Mesendoderm (in vitro differentiated cells): ENCODE data around the gene IRX5.

Source experiments
- DNase-seq: peaks from one replicate; pipeline ENCODE4 v3.0.0; 2013
- H2AK5ac ChIP-seq: 2 replicates; pipeline ENCODE4 v1.6.1; 2013; ENCODE audit warnings: low read length, inconsistent platforms
- H2BK120ac ChIP-seq: 2 replicates; pipeline ENCODE4 v1.6.1; 2013; ENCODE audit warnings: low read depth, mild to moderate bottlenecking, low read length, moderate library complexity, mixed read lengths
- H2BK15ac ChIP-seq: replicated peaks from 2 replicates; pipeline ENCODE4 v1.6.1; 2013; ENCODE audit warnings: low read depth, mild to moderate bottlenecking, moderate library complexity
- H2BK5ac ChIP-seq: 2 replicates; pipeline ENCODE4 v1.6.1; 2013; ENCODE audit warnings: low read length, inconsistent platforms
- H3K18ac ChIP-seq: 2 replicates; pipeline ENCODE4 v1.6.1; 2013; ENCODE audit warnings: mild to moderate bottlenecking, low read length, mixed read lengths
- H3K23ac ChIP-seq: one replicate; pipeline ENCODE4 v1.6.1; 2013; ENCODE audit warnings: low read length
- H3K27ac ChIP-seq: 2 replicates; pipeline ENCODE4 v1.5.1; 2013; ENCODE audit warnings: low read depth, mild to moderate bottlenecking, inconsistent platforms, low read length, moderate library complexity
- H3K27me3 ChIP-seq: 2 replicates; pipeline ENCODE4 v1.6.1; 2013; ENCODE audit warnings: low read length, control low read depth, mild to moderate bottlenecking, inconsistent platforms; ENCODE audit not compliant: insufficient read depth, poor library complexity
- H3K36me3 ChIP-seq: 2 replicates; pipeline ENCODE4 v1.6.1; 2013; ENCODE audit warnings: low read length, inconsistent platforms; ENCODE audit not compliant: control insufficient read depth, insufficient read depth
- H3K4ac ChIP-seq: one replicate; pipeline ENCODE4 v1.6.1; 2013; ENCODE audit warnings: low read depth, mild to moderate bottlenecking, low read length, moderate library complexity
- H3K4me1 ChIP-seq: 2 replicates; pipeline ENCODE4 v1.6.1; 2013; ENCODE audit warnings: low read depth, low read length, inconsistent platforms; ENCODE audit not compliant: control insufficient read depth
- H3K4me2 ChIP-seq: 2 replicates; pipeline ENCODE4 v1.6.1; 2013; ENCODE audit warnings: low read length
- H3K4me3 ChIP-seq: 2 replicates; pipeline ENCODE4 v1.5.1; 2013; ENCODE audit warnings: mild to moderate bottlenecking, low read length
- H3K56ac ChIP-seq: one replicate; pipeline ENCODE4 v1.6.1; 2013; ENCODE audit warnings: low read length
- H3K79me1 ChIP-seq: 2 replicates; pipeline ENCODE4 v1.6.1; 2013; ENCODE audit warnings: low read length, inconsistent platforms
- H3K79me2 ChIP-seq: 2 replicates; pipeline ENCODE4 v1.6.1; 2013; ENCODE audit warnings: mild to moderate bottlenecking, low read length; ENCODE audit not compliant: control insufficient read depth, insufficient read depth
- H3K9ac ChIP-seq: 2 replicates; pipeline ENCODE4 v1.6.1; 2013; ENCODE audit warnings: low read length, inconsistent platforms
- H4K5ac ChIP-seq: one replicate; pipeline ENCODE4 v1.6.1; 2013; ENCODE audit warnings: low read length
- H4K8ac ChIP-seq: one replicate; pipeline ENCODE4 v1.6.1; 2013; ENCODE audit warnings: low read depth, mild to moderate bottlenecking, control low read depth, low read length, moderate library complexity
- WGBS: extraction: QIAGEN DNeasy Blood & Tissue Kit; methylation state at CpG from one replicate; pipeline ENCODE4 v1.1.7; 2013; ENCODE audit warnings: low lambda C conversion rate, missing lambda C conversion rate; ENCODE audit not compliant: insufficient coverage; ENCODE audit errors: extremely low coverage; 5-methylcytosine and 5-hydroxymethylcytosine counted together

Gene IRX5

DNA sequence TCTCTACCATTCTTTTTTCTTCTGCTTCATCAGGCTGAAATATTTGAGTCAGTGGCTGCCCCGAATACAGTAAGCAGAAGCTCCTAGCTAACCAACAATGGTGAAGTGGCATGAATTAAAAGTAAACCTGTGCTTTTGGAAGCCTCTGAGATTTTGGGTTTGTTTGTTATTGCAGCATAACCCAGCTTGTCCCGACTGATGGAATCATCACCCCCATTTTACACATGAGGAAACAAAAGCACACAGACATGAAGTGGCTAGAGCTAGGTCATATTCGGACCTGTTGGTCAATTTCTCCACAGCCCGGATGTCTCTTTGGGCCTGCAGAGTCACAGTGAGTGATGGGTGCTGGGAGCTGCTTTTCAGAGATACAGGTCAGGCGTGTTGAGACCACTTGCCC lies 39.4 kb downstream of the IRX5 start:
- Histone ChIP-seq H2AK5ac (no peak overlapping the region), H3K79me2 (no peaks in the 10 kb centered on the region), H3K4ac (no peak overlapping the region), H2BK15ac (no peak overlapping the region), H3K56ac (no peak overlapping the region), H3K4me2 (no peak overlapping the region), H3K27ac (no peak overlapping the region), H3K27me3 (no peaks in the 10 kb centered on the region), H3K4me3 (no peak overlapping the region), H3K9ac (no peak overlapping the region), H4K8ac (no peak overlapping the region), H4K5ac (no peak overlapping the region), H3K79me1 (no peaks in the 10 kb centered on the region), H3K4me1 (no peaks in the 10 kb centered on the region), H2BK120ac (no peak overlapping the region), H3K36me3 (no peaks in the 10 kb centered on the region), H3K23ac (no peak overlapping the region), H3K18ac (no peak overlapping the region), H2BK5ac (no peak overlapping the region)
- WGBS: no CpG with 5 or more reads among the region's 5 CpGs
- no peak for DNase-seq

DNA sequence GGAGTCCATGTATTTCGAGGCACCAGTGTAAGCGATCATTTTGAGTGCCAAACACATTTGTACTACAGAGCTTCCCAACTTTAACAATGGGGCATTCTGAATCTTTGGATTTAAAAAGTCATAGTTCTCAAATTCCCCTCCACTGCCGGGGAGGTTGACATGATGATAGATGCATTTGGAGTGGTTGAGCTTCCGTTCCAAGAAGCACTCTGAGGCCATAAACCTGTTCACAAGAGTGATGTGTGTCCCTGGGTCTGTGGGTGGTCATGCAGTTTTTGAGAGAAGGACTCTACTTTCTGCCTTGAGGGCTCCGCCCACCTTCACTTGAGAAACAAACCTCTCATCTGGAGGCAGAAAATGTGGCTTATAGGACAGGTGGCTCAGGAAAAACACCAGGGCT lies 43.7 kb downstream of the IRX5 start:
- no peaks in the 10 kb centered on the region for H3K79me1 ChIP-seq
- H2BK120ac ChIP-seq: no peak overlapping the region
- no CpG with 5 or more reads among the region's 5 CpGs for WGBS
- no peak overlapping the region for H4K8ac ChIP-seq
- H3K27ac ChIP-seq: no peak overlapping the region
- H3K4me1 ChIP-seq: no peaks in the 10 kb centered on the region
- no peak overlapping the region for H2BK15ac ChIP-seq
- no peak overlapping the region for H2BK5ac ChIP-seq
- H3K4me2 ChIP-seq: no peak overlapping the region
- no peak overlapping the region for H3K23ac ChIP-seq
- no peak overlapping the region for H3K4me3 ChIP-seq
- H3K79me2 ChIP-seq: no peaks in the 10 kb centered on the region
- no peak overlapping the region for H3K9ac ChIP-seq
- H3K27me3 ChIP-seq: no peaks in the 10 kb centered on the region
- H3K36me3 ChIP-seq: no peaks in the 10 kb centered on the region
- H2AK5ac ChIP-seq: no peak overlapping the region
- H3K4ac ChIP-seq: no peak overlapping the region
- H3K18ac ChIP-seq: no peak overlapping the region
- H3K56ac ChIP-seq: no peak overlapping the region
- no peak for DNase-seq
- H4K5ac ChIP-seq: no peak overlapping the region

DNA sequence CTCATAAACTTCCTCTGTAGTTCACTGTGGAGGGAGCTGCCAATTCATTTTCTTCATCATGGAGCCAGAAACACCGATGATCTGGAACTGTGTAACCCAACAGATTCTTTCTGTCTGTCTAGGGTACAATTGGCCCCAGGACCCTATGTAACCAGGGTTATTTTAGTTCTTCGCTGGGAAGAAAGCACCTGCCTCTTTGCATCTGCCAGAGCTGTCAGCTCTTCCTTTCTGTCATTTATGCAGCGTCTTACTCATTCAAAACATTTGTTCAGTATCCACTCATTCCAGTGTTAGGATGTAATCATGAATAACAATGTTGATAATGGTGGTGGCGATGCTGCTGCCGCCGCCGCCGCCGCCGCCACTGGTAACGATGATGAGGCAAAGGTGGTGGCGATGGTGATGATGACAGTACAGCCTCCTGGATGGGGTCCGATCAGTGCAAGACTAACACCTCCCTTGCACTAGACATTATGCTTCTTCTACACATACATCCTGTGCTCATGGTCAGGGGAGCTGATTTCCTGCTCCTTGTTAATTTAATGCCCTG lies 46.1 kb downstream of the IRX5 start:
- no peak overlapping the region for H3K4ac ChIP-seq
- no peak overlapping the region for H3K4me3 ChIP-seq
- no peak overlapping the region for H3K56ac ChIP-seq
- no peak overlapping the region for H2BK120ac ChIP-seq
- no peaks in the 10 kb centered on the region for H3K36me3 ChIP-seq
- WGBS: no CpG with 5 or more reads among the region's 13 CpGs
- no peak overlapping the region for H2AK5ac ChIP-seq
- H3K4me1 ChIP-seq: no peaks in the 10 kb centered on the region
- H3K27me3 ChIP-seq: no peaks in the 10 kb centered on the region
- H4K5ac ChIP-seq: no peak overlapping the region
- no peak overlapping the region for H2BK15ac ChIP-seq
- no peak overlapping the region for H3K9ac ChIP-seq
- H2BK5ac ChIP-seq: no peak overlapping the region
- H4K8ac ChIP-seq: no peak overlapping the region
- H3K4me2 ChIP-seq: no peak overlapping the region
- no peak for DNase-seq
- no peak overlapping the region for H3K23ac ChIP-seq
- no peaks in the 10 kb centered on the region for H3K79me1 ChIP-seq
- H3K27ac ChIP-seq: no peak overlapping the region
- H3K79me2 ChIP-seq: no peaks in the 10 kb centered on the region
- no peak overlapping the region for H3K18ac ChIP-seq

DNA sequence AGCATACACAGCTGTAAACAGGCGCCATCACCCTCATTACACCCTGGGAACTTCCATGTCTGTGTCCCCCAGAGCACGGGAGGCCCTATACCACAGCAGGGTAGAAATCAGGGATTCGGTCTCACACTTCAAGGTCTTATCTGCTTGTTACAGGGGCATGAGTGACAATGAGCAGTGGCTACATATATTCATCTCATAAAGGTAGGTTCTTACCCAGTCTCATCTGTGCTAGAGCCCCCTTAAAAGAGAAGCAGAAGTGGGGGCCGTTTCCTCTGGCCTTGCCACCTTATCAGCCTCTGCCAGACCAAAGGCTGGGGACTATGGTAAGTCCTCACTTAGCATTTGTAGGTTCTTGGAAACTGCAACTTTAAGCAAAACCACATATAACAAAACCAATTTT lies 46.5 kb downstream of the IRX5 start:
- Histone ChIP-seq H4K5ac (no peak overlapping the region), H3K4me3 (no peak overlapping the region), H4K8ac (no peak overlapping the region), H3K4me2 (no peak overlapping the region), H3K9ac (no peak overlapping the region), H3K56ac (no peak overlapping the region), H3K36me3 (no peaks in the 10 kb centered on the region), H3K79me2 (no peaks in the 10 kb centered on the region), H3K18ac (no peak overlapping the region), H3K79me1 (no peaks in the 10 kb centered on the region), H2BK120ac (no peak overlapping the region), H3K4me1 (no peaks in the 10 kb centered on the region), H2BK5ac (no peak overlapping the region), H3K4ac (no peak overlapping the region), H3K27me3 (no peaks in the 10 kb centered on the region), H3K27ac (no peak overlapping the region), H3K23ac (no peak overlapping the region), H2BK15ac (no peak overlapping the region), H2AK5ac (no peak overlapping the region)
- DNase-seq: peak; percentile 18
- no CpG with 5 or more reads among the region's 4 CpGs for whole genome bisulfite sequencing

DNA sequence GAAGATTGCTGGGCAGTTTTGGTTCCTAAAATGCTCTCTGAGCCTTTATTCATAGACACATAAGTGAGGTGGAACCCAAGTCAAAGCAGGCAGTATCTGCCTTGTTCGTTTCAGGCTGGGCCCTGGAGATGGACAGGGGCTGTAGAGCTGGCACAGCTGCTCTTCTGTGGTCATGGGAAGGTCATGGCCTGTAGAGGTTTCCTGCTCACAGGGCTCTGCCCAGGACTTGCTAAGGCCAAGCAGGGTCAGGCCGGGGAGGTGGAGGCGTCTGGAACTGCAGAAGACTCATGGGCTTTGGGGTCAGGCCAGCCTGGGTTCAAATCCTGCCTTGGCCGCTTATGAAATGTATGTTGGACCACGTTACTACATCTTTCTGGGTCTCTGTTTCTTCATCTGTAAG lies 50.2 kb downstream of the IRX5 start:
- DNase-seq: no peak
- Histone ChIP-seq H3K4me1 (no peaks in the 10 kb centered on the region), H3K4ac (no peak overlapping the region), H3K4me2 (no peak overlapping the region), H4K8ac (no peak overlapping the region), H2BK15ac (no peak overlapping the region), H3K36me3 (no peaks in the 10 kb centered on the region), H3K4me3 (no peak overlapping the region), H3K23ac (no peak overlapping the region), H3K27me3 (no peaks in the 10 kb centered on the region), H2BK120ac (no peak overlapping the region), H3K79me2 (no peaks in the 10 kb centered on the region), H4K5ac (no peak overlapping the region), H3K27ac (no peak overlapping the region), H3K79me1 (no peaks in the 10 kb centered on the region), H2AK5ac (no peak overlapping the region), H3K9ac (no peak overlapping the region), H3K18ac (no peak overlapping the region), H2BK5ac (no peak overlapping the region), H3K56ac (no peak overlapping the region)
- no CpG with 5 or more reads among the region's 5 CpGs for WGBS
